Testis (tissue), 3 donors: ENCODE data around the gene OVOL1. TPM values are rescaled to one million over a fixed set of nuclear protein-coding genes. Genes with fewer than 3 reads are reported as not detected.
"Not testable (repeated sequence)": the region's sequence is repeated elsewhere in the genome, so short reads cannot be mapped to it uniquely, and the experiment has no call there.

Source experiments
- DNase-seq: peaks from one replicate; pipeline ENCODE4 v3.0.0-alpha.2; 2019
- H3K27ac ChIP-seq, 2 donors: fragments of 200-600 bp; sonication (generic); one replicate each; pipeline ENCODE4 v1.5.1; 2019
- H3K27me3 ChIP-seq: fragments of 200-600 bp; sonication (generic); one replicate; pipeline ENCODE4 v1.5.1; 2019
- H3K36me3 ChIP-seq: fragments of 200-600 bp; sonication (generic); one replicate; pipeline ENCODE4 v1.5.1; 2017; ENCODE audit warnings: low read depth; ENCODE audit errors: missing control alignments
- H3K4me1 ChIP-seq: fragments of 200-600 bp; sonication (generic); one replicate; pipeline ENCODE4 v1.5.1; 2019
- H3K4me3 ChIP-seq, 2 donors: fragments of 200-600 bp; sonication (generic); one replicate each; pipeline ENCODE4 v1.5.1; 2017 to 2019
- H3K9me3 ChIP-seq: fragments of 200-600 bp; sonication (generic); one replicate; pipeline ENCODE4 v1.5.1; 2017
- CTCF ChIP-seq, 3 experiments: fragments of 450-650 bp in 2 of 3; fragments of 200-600 bp in 1 of 3; sonication (generic) in 1 of 3; IDR thresholded peaks; one replicate each; pipeline ENCODE4 v1.5.1; 2016 to 2019; ENCODE audit warnings: antibody characterized with exemption in 3 of 3, mild to moderate bottlenecking in 2 of 3, moderate library complexity in 1 of 3
- POLR2A ChIP-seq: fragments of 450-650 bp; IDR thresholded peaks from one replicate; pipeline ENCODE4 v1.6.1; 2017; ENCODE audit warnings: antibody characterized with exemption, mild to moderate bottlenecking, moderate library complexity
- WGBS, 2 donors: methylation state at CpG; one replicate each; pipeline ENCODE4 v1.1.5; 2018; 5-methylcytosine and 5-hydroxymethylcytosine counted together
- intact Hi-C: fragments of 100-400 bp; cut with DNase I; formaldehyde crosslinking; loops from one replicate; pipeline ENCODE4 v1.15.1; 2023; ENCODE audit warnings: low total_unique reads
- polyA plus RNA-seq: library from polyadenylated mRNA; stranded (reverse); fragments of 350-450 nt; fragmentation: Illumina TruSeq; extraction: RNeasy Lipid Tissue Mini Kit (QIAGEN cat#74804); gene quantifications from one replicate; pipeline ENCODE4 v1.2.3, GENCODE V29; 2014; ENCODE audit warnings: low read depth, low replicate concordance; ENCODE audit not compliant: insufficient read depth
- total RNA-seq, 2 donors: library from RNA; depleted of rRNA; stranded (reverse); fragments of >200 nt; gene quantifications; one replicate each; pipeline ENCODE4 v1.2.3, GENCODE V29; 2016

OVOL1 gene
- total and polyA plus RNA-seq, 3 donors from 2014 or later: 27.6 to 72.4 (median 33.9) TPM

GRCh38 chr11:65764434-65764833 is 22.4 kb upstream of the OVOL1 start:
- no peaks in the 10 kb centered on the region for H3K9me3 ChIP-seq
- no peak overlapping the region for H3K4me3 ChIP-seq

GRCh38 chr11:65766535-65766934 is 20.3 kb upstream of the OVOL1 start:
- no peak for TF ChIP-seq POLR2A
- no peak for TF ChIP-seq CTCF (IDR thresholded peaks at IDR 0.05)
- H3K36me3 ChIP-seq: no peaks in the 10 kb centered on the region
- no peak overlapping the region for H3K27ac ChIP-seq
- H3K27me3 ChIP-seq: no peaks in the 10 kb centered on the region
- 68 to 74% methylated on average over 7 of the region's 7 CpGs for WGBS, 2 donors
- intact Hi-C loops: no loop called here
- no peak overlapping the region for H3K4me3 ChIP-seq
- DNase-seq: no peak
- no peaks in the 10 kb centered on the region for H3K9me3 ChIP-seq
- no peaks in the 10 kb centered on the region for H3K4me1 ChIP-seq

More at GRCh38 chr11:65764434-65764833, 22.4 kb upstream of the OVOL1 start:
- TF ChIP-seq POLR2A (no peak), CTCF (IDR thresholded peaks at IDR 0.05) (no peak)
- intact Hi-C loops: no loop called here
- Histone ChIP-seq H3K36me3 (no peaks in the 10 kb centered on the region), H3K27me3 (no peaks in the 10 kb centered on the region), H3K27ac (no peak overlapping the region), H3K4me1 (no peaks in the 10 kb centered on the region)
- WGBS, 2 donors: 75 to 80% methylated on average over 5 of the region's 5 CpGs
- DNase-seq: no peak

GRCh38 chr11:65767406-65767805 is 19.5 kb upstream of the OVOL1 start:
- Histone ChIP-seq H3K4me1 (no peaks in the 10 kb centered on the region), H3K27ac (no peak overlapping the region), H3K27me3 (no peaks in the 10 kb centered on the region), H3K4me3 (no peak overlapping the region), H3K9me3 (no peaks in the 10 kb centered on the region), H3K36me3 (no peaks in the 10 kb centered on the region)
- TF ChIP-seq POLR2A (no peak), CTCF (IDR thresholded peaks at IDR 0.05) (no peak)
- WGBS, 2 donors: 63 to 69% methylated on average over 10 of the region's 10 CpGs
- intact Hi-C loops: no loop called here
- no peak for DNase-seq

- not testable (repeated sequence) for DNase-seq
Observed at GRCh38 chr11:65767806-65768205, 19.1 kb upstream of the OVOL1 start.

GRCh38 chr11:65770951-65771567 is 15.8 kb upstream of the OVOL1 start:
- DNase-seq: no peak
- Histone ChIP-seq H3K9me3 (no peaks in the 10 kb centered on the region), H3K27ac (no peak overlapping the region), H3K4me1 (no peaks in the 10 kb centered on the region), H3K36me3 (no peaks in the 10 kb centered on the region), H3K27me3 (no peaks in the 10 kb centered on the region), H3K4me3 (no peak overlapping the region)
- 88 to 94% methylated on average over 12 of the region's 12 CpGs for WGBS, 2 donors
- TF ChIP-seq CTCF (IDR thresholded peaks at IDR 0.05) (no peak), POLR2A (no peak)
- intact Hi-C loops: no loop called here

More at GRCh38 chr11:65767806-65768205, 19.1 kb upstream of the OVOL1 start:
- H3K9me3 ChIP-seq, H3K36me3 ChIP-seq, H3K4me3 ChIP-seq, H3K27ac ChIP-seq, H3K4me1 ChIP-seq, intact Hi-C loops, H3K27me3 ChIP-seq: not testable (repeated sequence)
- 74 to 88% methylated on average over 5 of the region's 5 CpGs for WGBS, 2 donors
